HT-29 (cell line): ENCODE data around the gene NR1I3. TPM values are rescaled to one million over a fixed set of nuclear protein-coding genes. Genes with fewer than 3 reads are reported as not detected.
"Not testable (repeated sequence)": the region's sequence is repeated elsewhere in the genome, so short reads cannot be mapped to it uniquely, and the experiment has no call there.

ENCODE experiments used
- DNase-seq: peaks from one replicate; pipeline ENCODE4 v3.0.0-alpha.2; 2015; ENCODE audit warnings: low spot score
- total RNA-seq: library from RNA; depleted of rRNA; stranded (reverse); fragments of >200 nt; shearing (Covaris generic); gene quantifications from 2 replicates; pipeline ENCODE4 v1.2.3, GENCODE V29; 2014; rRNA removed

The NR1I3 gene, protein sequence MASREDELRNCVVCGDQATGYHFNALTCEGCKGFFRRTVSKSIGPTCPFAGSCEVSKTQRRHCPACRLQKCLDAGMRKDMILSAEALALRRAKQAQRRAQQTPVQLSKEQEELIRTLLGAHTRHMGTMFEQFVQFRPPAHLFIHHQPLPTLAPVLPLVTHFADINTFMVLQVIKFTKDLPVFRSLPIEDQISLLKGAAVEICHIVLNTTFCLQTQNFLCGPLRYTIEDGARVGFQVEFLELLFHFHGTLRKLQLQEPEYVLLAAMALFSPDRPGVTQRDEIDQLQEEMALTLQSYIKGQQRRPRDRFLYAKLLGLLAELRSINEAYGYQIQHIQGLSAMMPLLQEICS
- total RNA-seq, result not detected in 2 replicates

DNA sequence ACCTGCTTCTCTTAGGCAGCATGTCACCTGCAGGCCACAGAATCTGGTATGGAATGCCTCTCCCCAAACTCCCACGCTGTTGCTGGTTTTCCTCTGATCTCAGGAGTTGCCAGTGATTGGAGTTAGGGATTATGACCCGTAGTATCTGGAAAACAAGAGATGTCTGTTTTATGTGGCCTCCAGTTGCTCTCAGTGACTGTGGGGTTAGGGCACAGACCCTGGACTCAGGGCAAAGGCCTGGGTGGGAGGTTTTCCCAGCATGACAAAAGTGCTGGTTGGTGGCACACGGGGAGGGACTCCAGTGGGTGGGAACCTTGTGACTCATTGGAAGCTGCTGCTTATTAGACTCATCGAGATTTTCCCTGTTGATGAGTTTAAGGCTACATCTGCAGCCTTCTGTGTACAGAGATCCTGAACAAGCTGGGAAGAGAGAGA, at the start of gene NR1I3:
TSS of gene NR1I3 (minus strand) at position 165 of the 435 bp plus-strand sequence. CDS start 1,638 bp downstream, outside the sequence.
- DNase-seq, result no peak

DNA sequence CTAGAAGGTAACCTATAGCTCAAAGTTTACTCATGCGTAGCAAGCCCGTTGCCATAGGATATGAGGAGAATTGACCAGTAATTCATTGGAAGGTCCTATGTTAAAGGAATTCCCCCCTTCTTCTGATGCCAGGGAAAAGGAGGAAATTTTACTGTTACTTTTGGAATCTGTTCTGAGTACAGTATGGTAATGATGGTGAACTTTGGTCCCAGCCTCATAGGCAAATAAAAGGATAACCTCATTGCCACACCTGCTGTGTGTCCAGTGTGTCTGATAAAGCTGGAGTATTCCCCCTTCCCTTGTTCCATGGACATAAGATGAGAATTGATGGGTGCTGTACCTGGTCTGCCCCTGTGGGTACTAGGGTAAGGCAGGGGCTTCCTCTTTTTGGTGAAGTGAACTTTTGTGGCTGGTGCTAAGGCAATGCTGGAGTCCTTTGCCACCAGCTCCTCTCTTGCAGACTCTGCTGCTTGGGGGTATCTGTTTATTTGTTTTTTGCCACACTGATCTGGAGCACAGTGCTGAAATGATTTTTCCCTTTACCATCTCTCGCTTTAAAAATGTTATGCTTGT, 49.6 kb upstream of the NR1I3 start:
- DNase-seq, result no peak

DNA sequence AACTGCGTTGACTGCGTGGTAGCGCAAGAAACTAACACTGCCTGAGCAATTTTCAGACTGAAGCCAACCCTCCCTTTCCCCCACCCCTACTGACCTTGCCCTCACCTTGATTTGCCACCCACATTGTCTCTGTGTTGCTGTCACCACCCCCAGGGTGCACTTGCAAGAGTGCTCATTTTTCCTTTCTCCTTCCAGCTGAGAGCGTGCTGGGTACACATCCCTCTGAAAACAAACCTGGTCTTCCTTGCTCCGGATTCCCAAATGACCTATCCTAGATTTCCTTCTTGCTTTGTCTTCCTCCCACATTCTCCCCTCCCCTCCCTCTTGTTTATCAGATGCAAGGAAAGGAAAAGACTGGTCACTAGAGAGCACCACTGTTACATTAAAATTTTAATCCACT, 47.5 kb upstream of the NR1I3 start:
- DNase-seq, result no peak

DNA sequence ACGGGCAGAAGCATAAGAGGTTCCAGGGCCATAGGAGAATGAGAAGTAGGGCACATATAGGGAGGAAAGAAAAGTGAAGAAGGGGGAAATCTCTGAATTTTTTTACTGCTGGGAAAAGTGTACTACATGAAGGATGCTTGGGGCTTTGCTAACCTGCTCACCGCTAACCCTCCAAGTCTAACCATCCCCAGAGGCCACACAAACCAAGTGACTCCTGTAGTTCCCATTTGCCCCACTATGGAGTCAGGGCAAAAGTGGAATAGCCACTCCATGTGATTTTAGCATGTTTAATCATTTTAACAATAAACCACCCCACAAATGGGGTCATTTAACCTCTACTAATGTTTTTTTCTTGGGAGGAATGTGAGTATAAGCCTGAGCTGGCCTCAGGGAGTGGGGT, 47.1 kb upstream of the NR1I3 start:
- DNase-seq, result no peak

DNA sequence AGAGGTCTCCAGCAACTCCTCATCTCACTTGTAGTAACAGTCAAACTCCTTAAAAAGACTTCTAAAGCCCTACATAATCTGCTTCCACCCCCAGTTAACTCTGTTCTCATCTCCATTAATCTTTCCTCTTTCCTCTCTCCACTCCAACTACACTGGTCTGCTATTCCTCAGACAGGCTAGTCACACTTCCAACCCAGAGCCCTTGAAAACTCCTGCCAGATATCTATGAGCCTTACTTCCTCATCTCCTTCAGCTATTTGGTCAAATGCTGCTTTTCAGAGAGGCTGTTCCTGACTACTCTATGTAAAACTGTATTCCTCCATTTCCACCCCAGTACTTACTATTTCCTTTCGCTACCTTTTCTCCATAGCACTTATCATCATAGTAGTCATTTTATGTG, 45.0 kb upstream of the NR1I3 start:
- DNase-seq, result no peak

DNA sequence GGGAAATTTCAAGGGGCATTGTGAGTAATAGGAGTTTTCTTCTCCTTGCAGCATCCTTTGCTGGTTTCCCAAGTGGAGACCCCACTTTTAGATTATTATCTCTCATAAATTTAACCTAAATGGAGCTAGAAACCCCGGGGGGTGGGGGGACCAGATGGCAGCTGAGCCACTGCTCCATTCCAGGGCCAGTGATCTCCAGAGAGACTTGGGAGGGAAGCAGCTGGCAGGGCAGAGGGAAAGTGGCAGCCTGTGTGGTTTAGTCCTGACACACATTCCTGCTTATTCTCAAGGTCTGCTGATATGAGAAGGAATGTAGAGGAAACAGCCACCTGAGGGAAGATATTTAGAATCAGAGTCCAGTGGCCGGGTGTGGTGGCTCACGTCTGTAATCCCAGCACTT, 36.9 kb upstream of the NR1I3 start:
- DNase-seq, result no peak

DNA sequence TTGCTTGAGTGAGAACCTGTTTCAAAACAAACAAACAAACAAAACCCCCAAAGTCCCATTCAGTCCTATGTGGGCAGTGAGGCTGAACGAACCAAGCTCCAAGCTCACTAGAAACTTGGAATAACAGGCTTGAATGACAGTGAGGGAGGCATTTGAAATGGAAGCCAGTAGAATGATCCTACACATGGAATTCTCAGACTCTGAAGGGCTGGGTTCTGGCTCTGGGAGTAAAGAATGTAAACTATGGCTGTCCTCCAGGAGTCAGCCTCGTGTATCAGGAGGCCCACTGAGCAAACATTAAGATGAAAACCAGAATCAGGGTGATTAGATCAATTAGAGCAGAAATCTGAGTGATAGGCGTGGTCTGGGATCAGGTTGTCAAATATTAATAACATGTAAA, 35.4 kb upstream of the NR1I3 start:
- no peak for DNase-seq

DNA sequence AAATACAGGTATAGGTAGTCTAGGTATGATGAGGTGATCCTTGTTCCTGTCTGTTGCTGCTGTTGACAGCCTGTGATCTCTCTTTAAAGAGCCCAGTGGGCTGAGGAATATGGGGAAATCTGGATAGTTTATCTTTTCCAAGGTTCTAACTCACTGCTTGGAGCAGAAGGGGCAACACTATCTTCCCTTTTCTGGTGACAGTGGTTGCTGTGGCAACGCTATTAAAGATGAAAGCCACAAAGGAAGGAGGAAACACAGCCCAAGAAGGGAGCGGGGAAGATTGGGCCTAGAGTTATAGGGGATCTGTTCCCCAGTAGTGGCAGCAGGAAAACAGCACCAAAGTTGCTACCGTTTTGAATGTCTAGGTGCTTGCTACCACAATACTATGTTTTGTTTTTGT, 29.3 kb upstream of the NR1I3 start:
- no peak for DNase-seq

DNA sequence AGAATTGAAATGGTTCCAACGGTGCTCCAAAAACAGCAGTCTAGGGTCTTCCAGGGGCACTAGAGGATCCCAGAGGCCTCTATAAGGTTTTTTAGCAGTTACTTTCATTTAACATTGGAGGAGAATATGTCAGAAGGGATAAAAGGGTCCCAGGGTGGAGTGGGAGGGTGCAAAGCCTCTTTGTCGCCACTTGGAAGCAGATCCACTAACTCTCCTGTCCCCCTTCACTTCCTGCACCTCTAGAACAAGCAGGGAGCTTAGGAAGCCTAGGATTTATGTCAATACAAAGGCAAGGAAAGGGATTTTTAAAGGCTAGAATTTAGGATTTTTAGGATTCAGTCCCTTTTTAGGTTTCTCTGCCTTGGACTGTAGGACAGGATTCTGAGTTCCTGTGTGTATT, 28.8 kb upstream of the NR1I3 start:
- no peak for DNase-seq

DNA sequence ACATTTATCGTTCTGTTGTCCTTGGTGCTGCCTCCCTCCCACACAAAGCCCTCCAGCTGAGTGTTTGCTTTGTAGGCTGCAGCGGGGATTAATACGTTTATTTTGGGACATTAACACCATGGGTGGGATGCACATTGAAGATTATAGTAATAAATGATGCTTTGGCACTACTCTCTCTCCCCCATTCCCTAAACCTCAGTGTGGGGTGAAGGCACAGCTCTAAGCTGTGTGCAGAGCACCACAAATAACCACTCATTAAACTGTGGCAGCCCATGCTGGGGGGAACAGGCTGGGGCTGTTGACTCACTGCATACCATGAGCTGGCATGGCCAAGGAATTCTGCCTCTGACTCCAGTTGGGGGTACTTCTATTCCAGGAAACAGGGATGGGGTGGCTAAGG, 28.2 kb upstream of the NR1I3 start:
- DNase-seq, result no peak

DNA sequence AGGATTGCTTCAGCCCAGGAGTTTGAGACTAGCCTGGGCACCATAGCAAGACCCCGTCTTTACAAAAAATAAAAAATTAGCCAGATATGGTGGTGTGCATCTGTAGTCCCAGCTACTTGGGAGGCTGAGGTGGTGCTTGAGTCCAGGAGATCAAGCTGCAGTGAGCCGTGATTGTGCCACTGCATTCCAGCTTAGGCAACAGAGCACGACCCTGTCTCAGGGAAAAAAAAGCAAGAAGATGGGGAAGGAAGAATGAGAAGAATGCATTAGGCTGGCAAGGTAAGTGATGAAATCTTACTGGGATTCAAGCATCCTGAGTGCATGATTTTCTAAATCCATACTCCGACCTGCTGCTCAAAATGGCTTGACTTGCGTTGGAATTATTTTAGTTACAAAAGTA, 27.3 kb upstream of the NR1I3 start:
- DNase-seq, result no peak

DNA sequence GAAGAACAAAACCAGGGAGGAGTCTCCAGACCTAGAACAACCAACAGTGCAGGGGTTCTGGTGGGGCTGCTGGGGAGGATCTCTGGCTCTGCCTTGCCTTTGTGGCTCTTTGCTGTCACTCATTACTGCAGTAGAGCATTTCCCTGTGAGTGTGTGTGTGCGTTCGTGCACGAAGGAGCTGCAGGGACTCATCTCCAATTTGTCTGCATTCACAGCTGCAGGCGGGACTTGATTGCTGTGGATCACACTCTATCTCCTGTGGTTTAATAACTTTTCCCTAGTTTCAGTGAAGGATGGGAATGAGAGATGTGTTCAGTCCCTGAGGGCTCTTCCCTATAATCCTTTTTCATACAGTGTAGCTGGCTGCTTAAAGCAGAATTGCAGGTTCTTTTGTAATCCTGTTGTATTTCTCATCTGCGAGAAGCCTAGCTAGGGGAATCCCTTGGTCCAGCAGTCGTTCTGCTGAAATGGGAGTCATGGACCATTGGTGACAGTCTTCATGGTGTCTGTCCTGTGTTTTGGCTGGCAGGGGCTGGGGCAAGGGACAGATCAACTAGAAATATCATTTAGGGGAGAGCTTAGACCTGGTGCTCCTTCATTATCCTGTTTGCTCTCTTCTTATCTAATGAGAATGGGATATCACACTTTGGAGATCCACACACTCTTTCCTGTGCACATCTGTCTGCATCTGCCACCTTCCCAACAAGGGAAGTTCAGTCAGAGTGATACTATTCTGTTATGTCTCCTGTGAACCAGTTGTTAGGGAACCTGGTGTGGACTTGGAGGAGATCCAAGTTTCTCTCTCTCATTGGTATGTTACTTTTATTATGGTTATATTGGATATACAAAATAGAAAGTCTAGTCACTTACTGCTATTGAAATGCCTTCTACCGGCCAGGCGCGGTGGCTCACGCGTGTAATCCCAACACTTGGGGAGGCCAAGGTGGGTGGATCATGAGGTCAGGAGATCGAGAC, 23.5 kb upstream of the NR1I3 start:
- DNase-seq, result no peak

DNA sequence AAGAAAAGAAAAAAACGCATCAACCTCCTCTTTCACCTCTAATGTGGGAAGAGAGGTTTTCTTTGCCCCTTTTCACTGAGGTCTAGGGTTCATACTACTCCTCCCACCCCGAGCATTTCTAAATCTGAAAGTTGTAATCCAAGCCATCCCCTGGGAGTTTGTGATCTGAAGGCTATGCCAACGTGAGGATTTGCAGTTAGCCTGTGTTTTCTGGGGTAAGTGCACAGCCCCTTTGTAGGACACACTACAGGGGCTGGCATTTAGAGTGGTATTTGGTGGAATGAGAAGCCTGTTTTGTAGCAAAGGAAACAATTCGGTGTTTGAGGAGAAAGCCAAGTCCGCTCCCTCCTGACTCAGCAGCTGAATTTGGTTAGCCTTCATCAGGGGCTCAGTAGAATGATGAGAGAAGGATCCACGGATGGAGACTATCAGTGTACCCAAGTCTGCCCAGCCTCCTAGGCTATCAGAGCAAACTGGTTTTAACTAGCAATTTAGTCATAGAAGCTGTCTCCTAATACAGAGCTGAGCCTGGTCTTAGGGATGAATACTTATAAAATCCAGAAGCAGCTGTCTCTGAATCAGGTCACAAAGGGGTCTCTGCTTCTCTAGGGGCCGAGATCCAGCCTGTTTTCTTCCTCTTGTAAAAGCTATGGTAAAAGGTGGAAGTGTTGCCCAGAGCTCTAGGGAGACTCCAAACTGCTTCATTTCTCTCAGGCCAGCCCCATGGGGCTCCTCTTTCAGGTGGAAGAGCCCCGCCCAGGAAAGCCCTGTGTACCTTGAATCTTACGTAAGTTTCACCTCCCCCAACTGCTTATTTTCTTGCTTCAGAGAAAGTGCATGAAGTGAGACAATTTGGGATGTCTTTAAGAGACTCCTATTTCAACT, 22.6 kb upstream of the NR1I3 start:
- no peak for DNase-seq

DNA sequence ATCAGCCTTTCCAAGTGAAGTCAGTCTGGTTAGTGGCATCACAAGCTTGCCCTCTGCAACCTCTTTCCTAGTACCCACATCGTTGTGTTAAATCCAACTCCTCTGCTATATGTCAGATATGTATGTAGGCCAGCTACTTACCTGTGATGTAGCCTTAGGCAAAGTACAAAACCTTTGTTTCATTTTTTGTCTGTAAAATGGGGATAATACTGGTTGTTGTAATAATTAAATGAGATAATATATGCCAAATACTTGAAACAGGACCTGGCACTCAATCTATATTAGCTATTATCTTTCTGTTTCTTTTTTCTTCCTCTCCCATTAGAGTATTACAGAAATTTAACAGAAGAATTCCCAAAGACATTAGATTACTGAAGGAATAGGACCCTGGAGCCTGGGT, 21.8 kb upstream of the NR1I3 start:
- no peak for DNase-seq

DNA sequence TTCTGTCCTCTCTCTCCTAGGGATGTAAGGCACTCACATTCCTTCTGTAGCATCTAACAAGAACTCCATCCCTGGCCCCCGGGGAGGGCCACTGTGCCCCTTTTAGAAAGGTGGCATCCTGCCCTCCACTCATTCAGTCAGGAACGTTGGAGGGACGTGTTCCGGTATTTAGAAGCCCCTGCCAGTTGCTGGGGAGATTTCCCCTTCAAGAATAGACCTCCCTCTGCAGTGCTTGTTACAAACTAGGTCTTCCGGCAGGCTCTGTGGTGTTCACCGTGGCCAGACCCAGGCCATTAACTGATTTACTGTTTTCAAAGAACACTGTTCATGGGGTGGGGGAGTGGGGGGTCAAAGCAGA, 21.3 kb upstream of the NR1I3 start:
- no peak for DNase-seq

DNA sequence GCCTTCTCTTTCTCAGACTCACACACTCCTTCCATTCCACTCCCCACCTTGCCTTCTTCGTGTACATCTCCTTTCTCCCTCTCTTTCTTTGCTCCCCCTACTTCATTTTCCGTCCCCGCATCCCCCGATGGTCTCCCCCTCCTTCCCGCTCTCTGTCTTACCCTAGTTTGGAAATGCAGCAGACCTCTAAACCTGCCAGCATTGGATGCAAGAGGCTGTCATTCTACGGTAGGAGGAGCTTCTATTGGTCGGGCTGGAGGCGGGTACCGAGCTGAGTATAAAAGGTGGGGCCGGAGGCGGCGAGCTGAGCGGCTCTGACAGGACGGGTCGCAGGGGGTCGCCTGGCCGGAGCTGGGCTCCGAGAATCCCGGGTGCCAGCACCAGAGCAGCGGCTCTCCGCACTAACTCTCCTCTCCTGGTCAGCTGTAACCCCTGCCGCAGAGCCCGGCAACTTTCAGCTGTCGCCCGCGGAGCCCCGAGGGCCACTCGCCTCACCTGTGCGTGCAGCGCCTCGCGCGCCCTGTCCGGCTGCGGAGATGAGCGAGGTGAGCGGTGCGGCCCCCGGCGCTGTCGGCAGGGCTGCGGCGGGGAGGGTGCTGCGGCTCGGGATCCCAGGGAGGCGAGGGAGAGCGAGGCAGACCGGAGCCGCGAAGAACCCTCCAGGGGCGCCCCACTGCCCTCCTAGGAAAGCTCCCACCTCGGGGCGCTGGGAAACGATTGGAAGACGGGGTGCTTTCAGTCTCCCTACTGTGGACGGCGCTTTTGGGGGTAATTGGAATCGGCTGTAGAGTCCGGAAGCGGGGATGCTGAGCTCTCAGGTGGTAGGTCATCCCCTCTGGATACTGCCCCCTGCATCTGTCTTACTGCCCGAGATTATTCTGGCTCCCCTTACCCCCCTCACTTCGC, 20.7 kb upstream of the NR1I3 start, which contains the start of gene PCP4L1:
TSS of gene PCP4L1 (plus strand) at position 307 of the 906 bp plus-strand sequence. CDS start at position 537, 230 bp downstream.
- no peak for DNase-seq

DNA sequence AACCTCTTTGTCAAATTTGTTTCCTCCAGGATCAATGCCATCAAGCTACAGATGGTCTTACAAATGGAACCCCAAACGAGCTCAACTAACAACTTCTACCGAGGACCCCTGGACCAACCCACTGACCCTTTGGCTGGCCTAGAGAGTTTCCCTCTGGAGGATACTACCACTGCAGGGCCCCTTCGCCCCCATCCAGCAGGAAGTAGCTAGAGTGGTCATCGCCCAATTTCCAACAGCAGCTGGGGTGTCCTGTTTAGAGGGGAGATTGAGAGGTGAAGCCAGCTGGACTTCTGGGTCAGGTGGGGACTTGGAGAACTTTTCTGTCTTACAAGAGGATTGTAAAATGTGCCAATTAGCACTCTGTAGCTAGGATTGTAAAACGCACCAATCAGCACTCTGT, 19.1 kb upstream of the NR1I3 start:
- not testable (repeated sequence) for DNase-seq

DNA sequence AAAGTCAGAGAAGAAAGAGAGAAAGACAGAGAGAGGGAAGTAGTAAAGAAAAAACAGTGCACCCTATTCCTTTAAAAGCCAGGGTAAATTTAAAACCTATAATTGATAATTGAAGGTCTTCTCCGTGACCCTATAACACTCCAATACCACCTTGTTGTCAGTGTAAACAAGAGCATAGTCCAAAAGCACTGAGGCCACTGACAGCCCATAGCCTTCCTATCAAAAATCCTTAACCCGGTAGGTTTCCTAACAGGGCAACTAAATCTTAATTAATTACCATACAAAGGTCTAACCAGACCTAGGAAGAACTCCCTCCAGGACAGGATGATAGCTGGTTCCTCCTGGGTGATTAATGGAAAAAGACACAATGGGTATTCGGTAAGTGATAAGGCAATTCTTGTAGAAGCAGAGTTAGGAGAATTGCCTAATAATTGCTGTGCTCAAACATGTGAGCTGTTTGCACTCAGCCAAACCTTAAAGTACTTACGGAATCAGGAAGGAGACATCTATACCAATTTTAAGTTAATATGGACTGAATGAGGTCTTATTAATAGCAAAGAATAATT, 18.0 kb upstream of the NR1I3 start:
- DNase-seq, result not testable (repeated sequence)

DNA sequence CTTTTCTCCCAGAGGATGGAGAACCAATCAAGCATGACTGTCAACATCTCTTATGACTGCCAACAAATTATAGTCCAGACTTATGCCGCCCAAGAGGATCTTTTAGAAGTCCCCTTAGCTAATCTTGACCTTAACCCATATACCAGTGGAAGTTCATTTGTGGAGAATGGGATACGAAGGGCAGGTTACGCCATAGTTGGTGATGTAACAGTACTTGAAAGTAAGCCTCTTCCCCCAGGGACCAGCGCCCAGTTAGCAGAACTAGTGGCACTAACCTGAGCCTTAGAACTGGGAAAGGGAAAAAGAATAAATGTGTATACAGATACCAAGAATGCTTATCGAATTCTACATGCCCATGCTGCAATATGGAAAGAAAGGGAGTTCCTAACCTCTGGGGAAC, 17.3 kb upstream of the NR1I3 start:
- DNase-seq, result not testable (repeated sequence)

DNA sequence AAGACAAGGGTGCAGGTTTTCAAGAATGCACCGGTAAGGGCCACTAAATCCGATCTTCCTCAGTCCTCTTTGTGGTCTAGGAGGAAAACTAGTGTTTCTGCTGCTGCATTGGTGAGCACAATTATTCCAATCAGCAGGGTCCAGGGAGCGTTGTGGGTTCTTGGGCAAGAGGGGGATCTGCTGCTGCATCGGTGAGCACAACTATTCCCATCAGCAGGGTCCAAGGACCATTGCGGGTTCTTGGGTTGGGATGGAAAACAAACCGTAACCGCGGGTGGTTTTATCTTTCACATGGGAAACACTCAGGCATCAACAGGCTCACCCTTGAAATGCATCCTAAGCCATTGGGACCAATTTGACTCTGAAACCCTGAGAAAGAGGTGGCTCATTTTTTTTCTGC, 13.6 kb upstream of the NR1I3 start:
- DNase-seq, result no peak
